Left lung (tissue), 10 donors: ENCODE data around the gene PAX7. TPM values are rescaled to one million over a fixed set of nuclear protein-coding genes. Genes with fewer than 3 reads are reported as not detected.

Experiments
- ATAC-seq: fragments of 200-7000 bp; cut with Tn5 transposase; one replicate; pipeline ENCODE4 v1.9.1; 2020; ENCODE audit warnings: moderate library complexity
- DNase-seq, 4 donors: peaks; one replicate each; pipeline ENCODE4 v3.0.0-alpha.2; 2013 to 2020
- H3K27ac ChIP-seq, 2 donors: fragments of 200-600 bp; sonication (generic) in 1 of 2; one replicate each; pipeline versions ENCODE4 v1.5.0 to v1.8.0; 2020 to 2021
- H3K27me3 ChIP-seq, 2 donors: fragments of 200-600 bp; sonication (generic) in 1 of 2; one replicate each; pipeline versions ENCODE4 v1.5.0 to v1.8.0; 2020 to 2021
- H3K36me3 ChIP-seq, 2 donors: fragments of 200-600 bp; sonication (generic) in 1 of 2; one replicate each; pipeline versions ENCODE4 v1.5.0 to v1.8.0; 2020 to 2021
- H3K4me1 ChIP-seq, 2 donors: fragments of 200-600 bp; one replicate each; pipeline ENCODE4 v1.8.0; 2021
- H3K4me3 ChIP-seq, 2 donors: fragments of 200-600 bp; sonication (generic) in 1 of 2; one replicate each; pipeline versions ENCODE4 v1.5.0 to v1.8.0; 2020 to 2021; ENCODE audit warnings: mild to moderate bottlenecking in 1 of 2
- H3K9me3 ChIP-seq, 2 donors: fragments of 200-600 bp; sonication (generic) in 1 of 2; one replicate each; pipeline versions ENCODE4 v1.5.0 to v1.8.0; 2020 to 2021
- intact Hi-C, 2 donors: fragments of 100-400 bp; cut with DNase I; formaldehyde crosslinking; loops; one replicate each; pipeline versions ENCODE4 v1.11.2 to v1.14.2; 2022
- polyA plus RNA-seq, 6 donors: library from polyadenylated mRNA; unstranded; fragments of 120-200 nt; gene quantifications; one replicate each; pipeline ENCODE4 v1.2.1, GENCODE V29; 2013; ENCODE audit not compliant: insufficient read length in 6 of 6
- total RNA-seq, 2 donors: library from RNA; stranded (reverse); fragmentation: NEBNext Ultra II Directional; extraction: Animal tissue kit (Norgen Biotek cat#: 25700); gene quantifications; one replicate each; pipeline ENCODE4 v1.2.1, GENCODE V29; 2021
- TF ChIP-seq, protein P1 (sequence below), 2 donors: fragments of 200-600 bp; sonication (generic) in 1 of 2; IDR thresholded peaks; one replicate each; pipeline versions ENCODE4 v1.5.0 to v1.8.0; 2021; ENCODE audit warnings: antibody characterized with exemption in 2 of 2
- donor health status: DM: no; HTN: yes; CAD: no.
- donor health status: DM: no; HTN: no; CAD: no.

Gene PAX7
- total and polyA plus RNA-seq, 8 donors, result 0.03 TPM; not detected in 7

DNA sequence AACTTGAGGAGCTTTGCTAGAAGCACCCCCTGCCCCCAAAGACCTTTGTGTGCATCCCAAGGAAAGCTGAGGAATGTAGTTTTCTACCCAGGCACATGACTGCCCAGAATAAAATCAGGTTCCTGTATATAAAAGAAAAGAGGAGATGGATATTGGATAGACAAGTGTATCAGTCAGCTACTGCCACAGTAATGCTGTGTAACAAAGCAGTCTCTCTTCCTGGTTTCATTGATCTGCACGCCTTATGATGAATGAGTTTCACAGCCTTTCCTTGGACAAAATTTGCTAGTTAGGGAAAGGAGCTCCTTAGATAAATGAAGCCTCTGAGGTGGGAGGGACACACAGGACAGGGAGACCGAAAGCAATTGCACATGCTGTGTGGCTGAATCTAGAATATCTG is 120.0 kb downstream of the PAX7 start:
- intact Hi-C loops, result no loop called here
- Histone ChIP-seq H3K4me3 (no peak overlapping the region), H3K9me3 (peaks cover 0 to 21% of the 10 kb centered on the region in 2 donors), H3K4me1 (no peaks in the 10 kb centered on the region), H3K27ac (no peak overlapping the region), H3K27me3 (peaks cover 0 to 52% of the 10 kb centered on the region in 2 donors), H3K36me3 (no peaks in the 10 kb centered on the region)
- no peak for DNase-seq
- ATAC-seq, result no peak
- TF ChIP-seq, protein P1, sequence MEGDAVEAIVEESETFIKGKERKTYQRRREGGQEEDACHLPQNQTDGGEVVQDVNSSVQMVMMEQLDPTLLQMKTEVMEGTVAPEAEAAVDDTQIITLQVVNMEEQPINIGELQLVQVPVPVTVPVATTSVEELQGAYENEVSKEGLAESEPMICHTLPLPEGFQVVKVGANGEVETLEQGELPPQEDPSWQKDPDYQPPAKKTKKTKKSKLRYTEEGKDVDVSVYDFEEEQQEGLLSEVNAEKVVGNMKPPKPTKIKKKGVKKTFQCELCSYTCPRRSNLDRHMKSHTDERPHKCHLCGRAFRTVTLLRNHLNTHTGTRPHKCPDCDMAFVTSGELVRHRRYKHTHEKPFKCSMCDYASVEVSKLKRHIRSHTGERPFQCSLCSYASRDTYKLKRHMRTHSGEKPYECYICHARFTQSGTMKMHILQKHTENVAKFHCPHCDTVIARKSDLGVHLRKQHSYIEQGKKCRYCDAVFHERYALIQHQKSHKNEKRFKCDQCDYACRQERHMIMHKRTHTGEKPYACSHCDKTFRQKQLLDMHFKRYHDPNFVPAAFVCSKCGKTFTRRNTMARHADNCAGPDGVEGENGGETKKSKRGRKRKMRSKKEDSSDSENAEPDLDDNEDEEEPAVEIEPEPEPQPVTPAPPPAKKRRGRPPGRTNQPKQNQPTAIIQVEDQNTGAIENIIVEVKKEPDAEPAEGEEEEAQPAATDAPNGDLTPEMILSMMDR (IDR thresholded peaks at IDR 0.05), result no peak

DNA sequence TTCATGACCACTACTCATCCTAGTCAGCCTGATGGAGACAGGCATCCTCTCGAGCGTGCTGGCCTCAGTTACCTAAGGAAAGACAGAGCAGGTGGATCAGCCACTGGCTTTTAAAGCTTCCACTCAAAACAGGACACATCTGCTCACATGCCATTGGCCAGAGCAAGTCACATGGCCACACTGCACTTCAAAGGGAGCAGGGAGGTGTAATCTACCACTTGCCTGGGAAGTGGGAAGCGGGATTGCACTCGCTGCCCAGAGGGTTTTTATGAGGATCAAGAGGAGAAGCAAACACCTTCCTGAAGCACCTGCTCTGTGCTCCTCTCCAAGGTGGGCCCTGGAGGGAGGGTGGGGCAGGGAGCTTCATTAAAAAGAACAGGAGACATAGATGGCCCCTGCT is 120.8 kb downstream of the PAX7 start:
- Histone ChIP-seq H3K4me1 (no peaks in the 10 kb centered on the region), H3K4me3 (no peak overlapping the region), H3K27me3 (peaks cover 0 to 52% of the 10 kb centered on the region in 2 donors), H3K36me3 (no peaks in the 10 kb centered on the region), H3K27ac (no peak overlapping the region), H3K9me3 (peaks cover 0 to 22% of the 10 kb centered on the region in 2 donors)
- TF ChIP-seq, protein P1 (IDR thresholded peaks at IDR 0.05), result no peak
- ATAC-seq (no peak), DNase-seq (no peak)
- intact Hi-C loops, result no loop called here

DNA sequence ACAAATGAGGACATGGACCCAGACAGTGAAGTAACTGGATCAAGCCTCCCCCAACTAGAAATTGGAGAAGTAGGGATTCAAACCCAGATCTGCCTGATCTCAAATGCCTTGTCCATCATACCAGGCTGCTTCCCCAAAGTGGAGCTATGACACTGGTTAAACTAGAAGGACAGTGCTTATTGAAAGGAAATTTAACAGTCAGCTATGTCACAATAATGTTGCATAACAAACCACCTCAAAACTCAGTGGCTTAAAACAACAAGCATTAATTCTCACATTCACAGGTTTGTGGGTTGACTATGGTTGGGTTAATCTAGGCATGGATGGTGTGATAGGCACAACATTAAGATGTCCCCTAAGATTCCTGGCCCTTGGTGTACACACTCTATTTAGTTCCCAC is 121.8 kb downstream of the PAX7 start:
- TF ChIP-seq, protein P1 (IDR thresholded peaks at IDR 0.05), result no peak
- ATAC-seq (no peak), DNase-seq (no peak)
- Histone ChIP-seq H3K27ac (no peak overlapping the region), H3K36me3 (no peaks in the 10 kb centered on the region), H3K27me3 (peaks cover 0 to 57% of the 10 kb centered on the region in 2 donors), H3K4me3 (no peak overlapping the region), H3K4me1 (no peaks in the 10 kb centered on the region), H3K9me3 (peaks cover 0 to 22% of the 10 kb centered on the region in 2 donors)
- intact Hi-C loops, result no loop called here

DNA sequence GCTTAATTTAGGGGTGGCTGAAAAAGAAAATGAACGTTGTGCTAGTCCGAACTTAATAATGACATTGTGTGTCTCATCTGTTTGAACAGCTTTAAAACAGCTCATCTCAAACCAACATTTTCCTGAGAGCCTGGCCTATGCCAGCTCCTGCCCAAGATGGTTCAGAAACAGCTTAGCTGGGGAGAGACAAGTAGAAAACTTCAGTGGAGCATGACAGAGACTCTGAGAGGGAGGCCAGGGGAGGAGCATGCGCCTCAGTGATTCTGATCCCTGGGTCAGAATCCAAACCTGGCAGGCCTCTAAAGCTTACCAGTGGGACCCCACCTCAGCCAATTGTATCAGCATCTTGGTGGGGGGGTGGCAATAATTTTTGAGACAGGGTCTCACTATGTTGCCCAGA is 129.5 kb downstream of the PAX7 start:
- TF ChIP-seq, protein P1 (IDR thresholded peaks at IDR 0.05), result no peak
- no peak for ATAC-seq
- H3K4me1 ChIP-seq, result no peaks in the 10 kb centered on the region
- no peak overlapping the region for H3K4me3 ChIP-seq
- intact Hi-C loops, result no loop called here
- H3K36me3 ChIP-seq, result no peaks in the 10 kb centered on the region
- H3K27me3 ChIP-seq, result peaks cover 0 to 45% of the 10 kb centered on the region in 2 donors
- H3K9me3 ChIP-seq, result peaks cover 0 to 6% of the 10 kb centered on the region in 2 donors
- no peak for DNase-seq
- no peak overlapping the region for H3K27ac ChIP-seq

DNA sequence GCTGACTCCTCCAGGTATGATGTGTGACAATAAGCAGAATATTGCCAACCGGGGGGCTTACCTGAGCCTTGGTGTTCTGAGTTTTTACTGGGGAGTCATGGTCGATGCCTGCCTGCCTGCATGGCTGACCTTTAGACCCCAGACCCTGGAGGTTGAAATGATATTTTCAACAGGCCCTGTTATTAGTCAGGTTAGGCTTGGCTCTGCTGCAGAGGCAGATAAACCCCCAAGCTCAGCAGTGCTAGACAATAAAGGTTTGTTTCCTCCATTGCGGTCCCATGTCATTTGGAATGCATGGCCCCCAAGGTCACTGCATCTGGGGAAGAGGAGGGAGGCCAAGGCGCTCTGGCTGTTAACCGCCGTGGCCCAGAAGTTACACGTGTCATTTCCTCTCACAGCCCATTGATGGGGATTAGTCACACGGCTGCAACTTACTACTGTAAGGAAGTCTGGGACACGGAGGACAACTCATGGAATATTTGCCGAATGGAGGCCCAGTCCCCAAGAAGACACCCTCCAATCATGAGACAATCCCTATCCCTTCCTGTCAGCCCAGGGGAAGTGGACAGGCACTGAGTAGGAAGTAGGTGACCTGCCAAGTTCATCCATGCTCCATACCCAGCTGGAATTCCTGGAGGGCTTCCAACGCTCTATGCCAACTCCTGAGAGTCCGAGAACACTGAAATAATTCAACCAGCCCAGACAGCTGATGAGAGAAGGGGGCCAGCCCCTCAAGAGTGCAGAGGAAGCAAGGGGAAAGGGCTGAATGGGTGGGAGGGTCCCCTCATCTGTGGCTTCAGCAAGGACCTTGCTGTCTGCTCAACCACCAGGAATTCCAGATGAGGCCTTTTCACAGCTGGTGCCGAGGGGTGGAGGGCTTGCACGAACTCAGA is 131.5 kb downstream of the PAX7 start:
- Histone ChIP-seq H3K4me3 (no peak overlapping the region), H3K36me3 (no peaks in the 10 kb centered on the region), H3K27ac (no peak overlapping the region), H3K27me3 (peaks cover 0 to 60% of the 10 kb centered on the region in 2 donors), H3K4me1 (no peaks in the 10 kb centered on the region), H3K9me3 (no peaks in the 10 kb centered on the region)
- no peak for DNase-seq
- intact Hi-C loops, result no loop called here
- TF ChIP-seq, protein P1 (IDR thresholded peaks at IDR 0.05), result no peak
- ATAC-seq, result no peak
